ENCODE results near the gene CCDC15.

Gene CCDC15

GRCh38 chr11:124943254-124943616 is 10.8 kb upstream of the CCDC15 start:
- H3K36me3 ChIP-seq (ENCODE audit: control insufficient read depth, insufficient read depth, low read length) = no peaks in the 10 kb centered on the region
- no peaks in the 10 kb centered on the region; the same call in 1 of the 2 replicates for H3K27me3 ChIP-seq (replicated peaks; ENCODE audit: control insufficient read depth, insufficient read depth, low read length)
- no peak overlapping the region for H3K4me3 ChIP-seq (replicated peaks; ENCODE audit: low read depth, low read length)
- DNase-seq (ENCODE audit: extremely low read depth, insufficient read length) = no peak
- TF ChIP-seq CTCF (IDR thresholded peaks at IDR 0.05; ENCODE audit: insufficient read depth, low read length, poor library complexity, severe bottlenecking) = no peak

GRCh38 chr11:124943741-124944140 is 10.3 kb upstream of the CCDC15 start:
- no peak for DNase-seq (ENCODE audit: extremely low read depth, insufficient read length)
- TF ChIP-seq CTCF (IDR thresholded peaks at IDR 0.05; ENCODE audit: insufficient read depth, low read length, poor library complexity, severe bottlenecking) = no peak
- Histone ChIP-seq H3K27me3 (replicated peaks; ENCODE audit: control insufficient read depth, insufficient read depth, low read length) (no peaks in the 10 kb centered on the region), H3K4me3 (replicated peaks; ENCODE audit: low read depth, low read length) (no peak overlapping the region), H3K36me3 (ENCODE audit: control insufficient read depth, insufficient read depth, low read length) (no peaks in the 10 kb centered on the region)

- H3K4me3 ChIP-seq (replicated peaks; ENCODE audit: low read depth, low read length) = no peak overlapping the region
- no peak for TF ChIP-seq CTCF (IDR thresholded peaks at IDR 0.05; ENCODE audit: insufficient read depth, low read length, poor library complexity, severe bottlenecking)
These were observed 9.4 kb upstream of the CCDC15 start for GRCh38 chr11:124944565-124944964.

GRCh38 chr11:124945826-124946225 is 8.2 kb upstream of the CCDC15 start:
- H3K4me3 ChIP-seq (replicated peaks; ENCODE audit: low read depth, low read length) = no peak overlapping the region
- no peak for TF ChIP-seq CTCF (IDR thresholded peaks at IDR 0.05; ENCODE audit: insufficient read depth, low read length, poor library complexity, severe bottlenecking)
- no peak for DNase-seq (ENCODE audit: extremely low read depth, insufficient read length)
- H3K27me3 ChIP-seq (replicated peaks; ENCODE audit: control insufficient read depth, insufficient read depth, low read length) = no peaks in the 10 kb centered on the region
- H3K36me3 ChIP-seq (ENCODE audit: control insufficient read depth, insufficient read depth, low read length) = no peaks in the 10 kb centered on the region

More at GRCh38 chr11:124944565-124944964, 9.4 kb upstream of the CCDC15 start:
- H3K36me3 ChIP-seq (ENCODE audit: control insufficient read depth, insufficient read depth, low read length) = no peaks in the 10 kb centered on the region
- no peak for DNase-seq (ENCODE audit: extremely low read depth, insufficient read length)
- H3K27me3 ChIP-seq (replicated peaks; ENCODE audit: control insufficient read depth, insufficient read depth, low read length) = no peaks in the 10 kb centered on the region

GRCh38 chr11:124946735-124947141 is 7.3 kb upstream of the CCDC15 start:
- H3K36me3 ChIP-seq (ENCODE audit: control insufficient read depth, insufficient read depth, low read length) = no peaks in the 10 kb centered on the region
- no peak overlapping the region for H3K4me3 ChIP-seq (replicated peaks; ENCODE audit: low read depth, low read length)
- no peak for TF ChIP-seq CTCF (IDR thresholded peaks at IDR 0.05; ENCODE audit: insufficient read depth, low read length, poor library complexity, severe bottlenecking)
- no peak for DNase-seq (ENCODE audit: extremely low read depth, insufficient read length)
- H3K27me3 ChIP-seq (replicated peaks; ENCODE audit: control insufficient read depth, insufficient read depth, low read length) = no peaks in the 10 kb centered on the region

Data from GM06990 (cell line).